ENCODE measurements around the gene IQGAP3.

DNA sequence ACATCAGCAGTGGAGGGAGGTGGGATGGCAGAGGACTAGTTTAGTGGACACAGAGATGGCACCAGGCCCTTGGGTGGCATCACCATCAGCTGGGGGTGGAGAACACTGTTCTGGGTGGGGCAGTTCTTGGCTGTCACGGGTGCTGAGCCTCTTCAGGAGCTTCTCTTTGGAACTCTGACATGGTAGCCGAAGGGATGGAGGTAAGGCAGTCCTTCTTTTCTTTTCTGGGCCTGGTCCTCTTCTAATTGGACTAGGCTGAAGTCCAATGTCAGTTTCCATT is 63.5 kb downstream of the IQGAP3 start:
- no peak for TF ChIP-seq GATA2 (IDR thresholded peaks at IDR 0.05; ENCODE audit: low read depth, low read length)
- TF ChIP-seq GATA3 (IDR thresholded peaks at IDR 0.05; ENCODE audit: low read depth, low read length) = no peak

Data from SH-SY5Y (cell line).